NCI-H128 (cell line): ENCODE measurements around the gene ABHD5.

Source experiments
- DNase-seq: peaks from one replicate; lab custom pipeline; 2025; ENCODE audit not compliant: unreplicated experiment; lab: John Stamatoyannopoulos, UW

Gene ABHD5

DNA sequence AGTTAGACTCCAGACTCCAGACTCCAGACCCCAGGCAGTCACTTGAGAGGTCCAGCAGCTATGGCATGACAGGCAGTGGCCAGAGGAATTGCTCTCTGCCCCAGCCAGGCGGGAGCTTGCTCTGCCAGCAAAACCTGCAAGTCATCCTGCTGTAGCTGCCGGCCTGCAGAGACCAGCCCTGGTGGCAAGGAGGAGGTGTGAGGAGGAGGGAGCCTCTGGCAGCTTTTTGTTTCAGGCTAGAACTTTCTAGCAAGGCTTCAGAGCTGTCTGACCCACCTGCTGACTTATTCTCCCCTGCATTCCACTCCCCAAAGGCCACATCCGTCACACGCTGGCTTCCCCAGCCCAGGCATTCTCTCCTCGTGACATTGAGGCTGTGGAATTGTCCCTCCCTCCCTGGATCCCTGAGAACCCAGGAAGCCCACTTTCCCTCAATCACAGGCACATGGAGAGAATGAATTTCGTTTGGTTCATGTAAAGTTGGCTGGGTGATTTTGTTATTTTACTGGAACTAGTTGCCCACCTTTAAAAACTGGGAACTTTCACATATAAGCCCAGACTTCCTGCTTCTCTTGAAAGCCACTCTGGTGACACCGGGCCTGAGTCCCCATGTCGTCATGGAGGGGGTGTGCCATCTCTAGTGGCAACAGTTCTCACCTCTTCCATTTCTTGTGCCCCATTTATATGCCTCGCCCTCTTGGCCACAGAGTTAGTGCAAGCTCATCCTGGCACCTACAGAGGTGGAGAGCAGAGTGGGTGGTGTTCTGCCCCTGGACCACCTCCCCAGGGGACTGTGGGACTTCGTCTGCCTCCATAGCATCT is 82.7 kb downstream of the ABHD5 start:
- DNase-seq = no peak

DNA sequence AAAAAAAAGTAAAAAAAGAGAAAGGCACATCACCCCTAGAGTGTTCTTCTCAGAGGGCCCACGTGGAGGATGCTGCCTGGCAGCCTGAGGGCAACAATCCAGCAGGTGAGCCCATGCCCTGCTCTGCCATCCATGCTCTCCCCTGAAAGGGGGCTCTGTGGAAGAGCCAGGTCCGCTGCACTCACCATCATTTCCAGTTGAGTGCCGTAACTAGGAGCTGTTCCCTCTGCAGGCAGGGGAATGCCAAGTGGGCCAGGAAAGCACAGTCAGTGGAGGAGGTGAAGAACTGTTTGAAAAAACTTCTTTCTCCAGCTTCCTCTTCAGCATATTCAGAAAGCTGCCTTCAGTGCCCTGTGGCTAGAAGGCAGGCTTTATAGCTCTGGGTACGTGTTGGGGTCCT is 84.1 kb downstream of the ABHD5 start:
- DNase-seq = no peak

GRCh38 chr3:43776101-43776500 is 85.4 kb downstream of the ABHD5 start:
- DNase-seq = no peak

DNA sequence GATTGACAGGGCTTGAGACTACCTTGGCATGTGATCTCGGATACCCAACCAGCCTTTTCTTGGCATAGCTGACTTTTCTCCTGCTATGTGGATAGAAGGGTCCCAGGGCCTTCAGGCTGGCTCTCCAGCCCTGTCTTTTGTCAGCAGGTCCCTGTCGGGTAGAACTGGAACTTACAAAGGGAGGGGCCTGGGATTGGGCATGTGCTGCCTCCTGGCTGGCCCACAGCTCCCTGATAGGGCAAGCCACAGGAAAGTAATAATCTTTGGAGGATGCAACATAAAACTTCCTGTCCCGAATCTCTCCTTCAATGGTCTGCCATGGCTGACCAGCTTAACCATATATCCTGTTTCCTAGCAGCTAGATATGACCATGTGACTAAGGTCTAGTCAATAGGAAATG is 89.1 kb downstream of the ABHD5 start:
- no peak for DNase-seq

GRCh38 chr3:43782541-43782940 is 91.8 kb downstream of the ABHD5 start:
- no peak for DNase-seq
